Measurements from ENCODE around the gene HS3ST3B1.

The HS3ST3B1 gene

DNA sequence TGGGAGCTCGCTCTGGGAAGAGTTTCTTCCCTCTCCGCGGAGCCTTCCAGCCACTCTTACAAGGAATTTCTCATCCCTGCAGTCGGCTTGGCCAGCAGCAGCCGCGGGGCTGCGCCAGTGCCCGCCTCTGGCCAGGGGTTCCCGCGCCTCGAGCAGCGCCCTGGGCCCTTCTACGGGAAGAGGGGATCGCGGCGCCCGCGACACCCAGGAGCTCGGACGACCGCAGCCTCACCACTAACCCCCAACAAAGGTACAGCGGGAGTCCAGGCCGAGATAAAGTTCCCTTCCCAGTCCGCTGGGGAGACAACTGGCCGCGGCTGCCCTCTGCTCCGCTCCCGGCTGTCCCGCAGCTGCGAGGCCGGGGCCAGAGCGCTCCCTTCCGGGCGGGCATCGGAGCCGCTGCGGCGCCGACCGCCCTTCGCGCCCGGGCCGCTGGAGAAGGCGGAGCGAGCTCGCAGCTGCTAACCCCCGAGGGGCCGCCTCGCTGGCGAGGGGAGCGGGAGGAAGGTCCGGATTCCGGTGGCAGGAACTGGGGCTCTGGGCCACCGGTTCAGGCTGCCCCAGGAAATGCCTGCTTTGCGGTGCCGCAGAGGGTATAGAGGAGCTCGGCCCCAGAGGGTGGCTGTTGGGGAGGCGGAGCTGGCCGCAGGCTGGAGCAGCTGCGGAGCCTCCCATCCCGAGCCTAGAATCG, 3.6 kb upstream of the HS3ST3B1 start (continued):
- TF ChIP-seq INSM2 (tag by site-specific recombination; IDR thresholded peaks at IDR 0.05) (no peak), ZNF76 (tag by site-specific recombination; IDR thresholded peaks at IDR 0.05; ENCODE audit: borderline replicate concordance, low read depth) (no peak; the same call in 1 of the 2 replicates), ZNF518A (tag by site-specific recombination; conservative IDR thresholded peaks at IDR 0.05; ENCODE audit: low read depth) (no peak), YY2 (tag by site-specific recombination; IDR thresholded peaks at IDR 0.05) (no peak), TRIM28 (IDR thresholded peaks at IDR 0.05; ENCODE audit: borderline replicate concordance, low read length) (no peak), ZNF114 (tag by site-specific recombination; IDR thresholded peaks at IDR 0.05) (no peak), ZBTB17 (tag by site-specific recombination; IDR thresholded peaks at IDR 0.05) (peak; percentile 54), ZNF530 (tag by site-specific recombination; IDR thresholded peaks at IDR 0.05; ENCODE audit: low read depth) (no peak), GLIS1 (tag by site-specific recombination; IDR thresholded peaks at IDR 0.05) (peak; percentile 66), ZNF837 (tag by site-specific recombination; IDR thresholded peaks at IDR 0.05) (no peak), ZNF701 (tag by site-specific recombination; IDR thresholded peaks at IDR 0.05) (no peak), ZNF202 (tag by site-specific recombination; IDR thresholded peaks at IDR 0.05; ENCODE audit: borderline replicate concordance) (no peak), TCF7L2 (IDR thresholded peaks at IDR 0.05; ENCODE audit: borderline replicate concordance, low read depth, low read length) (no peak), ZNF280D (tag by site-specific recombination; IDR thresholded peaks at IDR 0.05) (no peak), ZNF571 (tag by site-specific recombination; IDR thresholded peaks at IDR 0.05) (no peak), ZNF449 (tag by site-specific recombination; IDR thresholded peaks at IDR 0.05) (no peak), ZNF561 (tag by site-specific recombination; IDR thresholded peaks at IDR 0.05; ENCODE audit: borderline replicate concordance) (peak; percentile 76; the same call in 1 of the 2 replicates), ZNF433 (tag by site-specific recombination; IDR thresholded peaks at IDR 0.05; ENCODE audit: low read depth) (no peak)
- TF ChIP-seq, protein P1, sequence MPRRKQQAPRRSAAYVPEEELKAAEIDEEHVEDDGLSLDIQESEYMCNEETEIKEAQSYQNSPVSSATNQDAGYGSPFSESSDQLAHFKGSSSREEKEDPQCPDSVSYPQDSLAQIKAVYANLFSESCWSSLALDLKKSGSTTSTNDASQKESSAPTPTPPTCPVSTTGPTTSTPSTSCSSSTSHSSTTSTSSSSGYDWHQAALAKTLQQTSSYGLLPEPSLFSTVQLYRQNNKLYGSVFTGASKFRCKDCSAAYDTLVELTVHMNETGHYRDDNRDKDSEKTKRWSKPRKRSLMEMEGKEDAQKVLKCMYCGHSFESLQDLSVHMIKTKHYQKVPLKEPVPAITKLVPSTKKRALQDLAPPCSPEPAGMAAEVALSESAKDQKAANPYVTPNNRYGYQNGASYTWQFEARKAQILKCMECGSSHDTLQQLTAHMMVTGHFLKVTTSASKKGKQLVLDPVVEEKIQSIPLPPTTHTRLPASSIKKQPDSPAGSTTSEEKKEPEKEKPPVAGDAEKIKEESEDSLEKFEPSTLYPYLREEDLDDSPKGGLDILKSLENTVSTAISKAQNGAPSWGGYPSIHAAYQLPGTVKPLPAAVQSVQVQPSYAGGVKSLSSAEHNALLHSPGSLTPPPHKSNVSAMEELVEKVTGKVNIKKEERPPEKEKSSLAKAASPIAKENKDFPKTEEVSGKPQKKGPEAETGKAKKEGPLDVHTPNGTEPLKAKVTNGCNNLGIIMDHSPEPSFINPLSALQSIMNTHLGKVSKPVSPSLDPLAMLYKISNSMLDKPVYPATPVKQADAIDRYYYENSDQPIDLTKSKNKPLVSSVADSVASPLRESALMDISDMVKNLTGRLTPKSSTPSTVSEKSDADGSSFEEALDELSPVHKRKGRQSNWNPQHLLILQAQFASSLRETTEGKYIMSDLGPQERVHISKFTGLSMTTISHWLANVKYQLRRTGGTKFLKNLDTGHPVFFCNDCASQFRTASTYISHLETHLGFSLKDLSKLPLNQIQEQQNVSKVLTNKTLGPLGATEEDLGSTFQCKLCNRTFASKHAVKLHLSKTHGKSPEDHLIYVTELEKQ (tag by site-specific recombination; IDR thresholded peaks at IDR 0.05; ENCODE audit: borderline replicate concordance), result no peak
- TF ChIP-seq, protein P2, sequence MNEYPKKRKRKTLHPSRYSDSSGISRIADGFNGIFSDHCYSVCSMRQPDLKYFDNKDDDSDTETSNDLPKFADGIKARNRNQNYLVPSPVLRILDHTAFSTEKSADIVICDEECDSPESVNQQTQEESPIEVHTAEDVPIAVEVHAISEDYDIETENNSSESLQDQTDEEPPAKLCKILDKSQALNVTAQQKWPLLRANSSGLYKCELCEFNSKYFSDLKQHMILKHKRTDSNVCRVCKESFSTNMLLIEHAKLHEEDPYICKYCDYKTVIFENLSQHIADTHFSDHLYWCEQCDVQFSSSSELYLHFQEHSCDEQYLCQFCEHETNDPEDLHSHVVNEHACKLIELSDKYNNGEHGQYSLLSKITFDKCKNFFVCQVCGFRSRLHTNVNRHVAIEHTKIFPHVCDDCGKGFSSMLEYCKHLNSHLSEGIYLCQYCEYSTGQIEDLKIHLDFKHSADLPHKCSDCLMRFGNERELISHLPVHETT (tag by site-specific recombination; IDR thresholded peaks at IDR 0.05), result no peak
- TF ChIP-seq, protein P3, sequence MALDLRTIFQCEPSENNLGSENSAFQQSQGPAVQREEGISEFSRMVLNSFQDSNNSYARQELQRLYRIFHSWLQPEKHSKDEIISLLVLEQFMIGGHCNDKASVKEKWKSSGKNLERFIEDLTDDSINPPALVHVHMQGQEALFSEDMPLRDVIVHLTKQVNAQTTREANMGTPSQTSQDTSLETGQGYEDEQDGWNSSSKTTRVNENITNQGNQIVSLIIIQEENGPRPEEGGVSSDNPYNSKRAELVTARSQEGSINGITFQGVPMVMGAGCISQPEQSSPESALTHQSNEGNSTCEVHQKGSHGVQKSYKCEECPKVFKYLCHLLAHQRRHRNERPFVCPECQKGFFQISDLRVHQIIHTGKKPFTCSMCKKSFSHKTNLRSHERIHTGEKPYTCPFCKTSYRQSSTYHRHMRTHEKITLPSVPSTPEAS (tag by site-specific recombination; IDR thresholded peaks at IDR 0.05), result no peak
